IMR-90 (cell line): ENCODE data around the gene TAPT1. TPM values are rescaled to one million over a fixed set of nuclear protein-coding genes. Genes with fewer than 3 reads are reported as not detected.

Experiments
- ATAC-seq: fragments of 200-7000 bp; cut with Tn5 transposase; 2 replicates; pipeline ENCODE4 v1.9.1; 2020; ENCODE audit warnings: low read depth, mild to moderate bottlenecking, moderate library complexity
- BruUV-seq: library from RNA; stranded (reverse); fragments of 400-500 nt; replicated peaks from 2 replicates; lab custom pipeline; 2021; lab: Mats Ljungman, UMichigan
- CTCF ChIA-PET: fragments of 300-600 bp; formaldehyde crosslinking; extraction: SDS; loops from one replicate; lab custom pipeline; 2021; ENCODE audit warnings: antibody characterized with exemption; lab: Yijun Ruan, JAX
- POLR2A ChIA-PET: fragments of 300-600 bp; sonication (Branson Sonifier 250); formaldehyde crosslinking; loops from one replicate; lab custom pipeline; 2022; ENCODE audit warnings: antibody characterized with exemption; ENCODE audit not compliant: unreplicated experiment; lab: Charles Lee
- DNase-seq: peaks from one replicate; pipeline ENCODE4 v3.0.0; 2013
- H2AFZ ChIP-seq: replicated peaks from 2 replicates; pipeline ENCODE3; 2013; ENCODE audit warnings: low read length, mild to moderate bottlenecking; ENCODE audit not compliant: poor library complexity
- H2AK5ac ChIP-seq: 2 replicates; pipeline ENCODE4 v1.6.1; 2013; ENCODE audit warnings: low read depth, low read length, inconsistent platforms
- H2AK9ac ChIP-seq: replicated peaks from 2 replicates; pipeline ENCODE3; 2013; ENCODE audit warnings: mild to moderate bottlenecking, low read depth, low read length, moderate library complexity; ENCODE audit not compliant: poor library complexity
- H2BK120ac ChIP-seq: 2 replicates; pipeline ENCODE4 v1.6.1; 2013; ENCODE audit warnings: low read depth, low read length, inconsistent platforms
- H2BK15ac ChIP-seq: 3 replicates; pipeline ENCODE4 v1.6.1; 2013; ENCODE audit warnings: low read depth, low read length, inconsistent platforms
- H2BK20ac ChIP-seq: 2 replicates; pipeline ENCODE4 v1.6.1; 2013; ENCODE audit warnings: low read depth, mild to moderate bottlenecking, inconsistent platforms, low read length, moderate library complexity
- H2BK5ac ChIP-seq: 2 replicates; pipeline ENCODE4 v1.6.1; 2013; ENCODE audit warnings: mild to moderate bottlenecking, low read depth, low read length, inconsistent platforms; ENCODE audit not compliant: poor library complexity, severe bottlenecking
- H3K14ac ChIP-seq: replicated peaks from 2 replicates; pipeline ENCODE4 v1.6.1; 2013; ENCODE audit warnings: low read depth, low read length, inconsistent platforms
- H3K18ac ChIP-seq: 2 replicates; pipeline ENCODE4 v1.6.1; 2013; ENCODE audit warnings: low read depth, low read length, control low read depth
- H3K23ac ChIP-seq: 2 replicates; pipeline ENCODE4 v1.6.1; 2013; ENCODE audit warnings: low read depth, low read length, inconsistent platforms
- H3K27ac ChIP-seq: 2 replicates; pipeline ENCODE4 v1.5.1; 2013; ENCODE audit warnings: mild to moderate bottlenecking, control low read depth, low read length; ENCODE audit not compliant: insufficient read depth
- H3K27me3 ChIP-seq: 2 replicates; pipeline ENCODE4 v1.6.1; 2013; ENCODE audit warnings: low read length; ENCODE audit not compliant: control insufficient read depth, insufficient read depth
- H3K36me3 ChIP-seq: 2 replicates; pipeline ENCODE4 v1.6.1; 2013; ENCODE audit warnings: low read length, mixed read lengths; ENCODE audit not compliant: control insufficient read depth, insufficient read depth
- H3K4ac ChIP-seq: 2 replicates; pipeline ENCODE4 v1.6.1; 2013; ENCODE audit warnings: low read depth, low read length, inconsistent platforms
- H3K4me1 ChIP-seq: 2 replicates; pipeline ENCODE4 v1.6.1; 2013; ENCODE audit warnings: low read length, mixed read lengths; ENCODE audit not compliant: control insufficient read depth, insufficient read depth
- H3K4me2 ChIP-seq: 2 replicates; pipeline ENCODE4 v1.6.1; 2013; ENCODE audit warnings: low read depth, mild to moderate bottlenecking, control low read depth, low read length, moderate library complexity
- H3K4me3 ChIP-seq: 2 replicates; pipeline ENCODE4 v1.5.1; 2013; ENCODE audit warnings: low read depth, mild to moderate bottlenecking, control low read depth, low read length, moderate library complexity; ENCODE audit not compliant: insufficient read depth
- H3K56ac ChIP-seq: 2 replicates; pipeline ENCODE4 v1.6.1; 2013; ENCODE audit warnings: low read length, inconsistent platforms; ENCODE audit not compliant: insufficient read depth; ENCODE audit errors: extremely low read depth
- H3K79me1 ChIP-seq, 2 experiments: 2 replicates each; pipeline ENCODE4 v1.6.1; 2013; ENCODE audit warnings: low read length in 2 of 2, inconsistent platforms in 1 of 2, low read depth in 1 of 2
- H3K9ac ChIP-seq: 2 replicates; pipeline ENCODE4 v1.6.1; 2013; ENCODE audit warnings: low read depth, low read length, control low read depth
- H3K9me1 ChIP-seq: 2 replicates; pipeline ENCODE4 v1.6.1; 2013; ENCODE audit warnings: low read length, inconsistent platforms; ENCODE audit not compliant: insufficient read depth
- H3K9me3 ChIP-seq: 2 replicates; pipeline ENCODE4 v1.6.1; 2013; ENCODE audit warnings: low read length; ENCODE audit not compliant: control insufficient read depth, insufficient read depth
- H4K20me1 ChIP-seq: 2 replicates; pipeline ENCODE4 v1.6.1; 2013; ENCODE audit warnings: low read length, inconsistent platforms; ENCODE audit not compliant: insufficient read depth
- H4K5ac ChIP-seq: 2 replicates; pipeline ENCODE4 v1.6.1; 2013; ENCODE audit warnings: mild to moderate bottlenecking, low read depth, low read length, control low read depth
- H4K8ac ChIP-seq, 2 experiments: 2 replicates each; pipeline ENCODE4 v1.6.1; 2013; ENCODE audit warnings: low read depth in 2 of 2, low read length in 2 of 2, control low read depth in 1 of 2, inconsistent platforms in 1 of 2
- H4K91ac ChIP-seq: 2 replicates; pipeline ENCODE4 v1.6.1; 2013; ENCODE audit warnings: low read depth, low read length, inconsistent platforms; ENCODE audit not compliant: insufficient read depth
- BHLHE40 ChIP-seq: fragments of 150-350 bp; IDR thresholded peaks from 2 replicates; pipeline ENCODE4 v1.6.1; 2016; ENCODE audit warnings: mild to moderate bottlenecking, low read depth, low read length
- CEBPB ChIP-seq: IDR thresholded peaks from 2 replicates; pipeline ENCODE4 v1.6.1; 2012; ENCODE audit warnings: low read depth, low read length, improper control_type of control experiment
- CHD1 ChIP-seq: IDR thresholded peaks from 2 replicates; pipeline ENCODE4 v1.6.1; 2012; ENCODE audit warnings: low read depth, low read length, improper control_type of control experiment
- FOS ChIP-seq: fragments of 150-350 bp; IDR thresholded peaks from 2 replicates; pipeline ENCODE4 v1.6.1; 2016; ENCODE audit warnings: low read depth, low read length
- MAFK ChIP-seq: IDR thresholded peaks from 2 replicates; pipeline ENCODE4 v1.6.1; 2012; ENCODE audit warnings: low read depth, low read length, improper control_type of control experiment
- MXI1 ChIP-seq: IDR thresholded peaks from 2 replicates; pipeline ENCODE4 v1.6.1; 2012; ENCODE audit warnings: low read depth, mild to moderate bottlenecking, low read length, moderate library complexity, borderline replicate concordance
- RAD21 ChIP-seq: IDR thresholded peaks from 2 replicates; pipeline ENCODE4 v1.6.1; 2012; ENCODE audit warnings: low read length, improper control_type of control experiment
- RCOR1 ChIP-seq: IDR thresholded peaks from 2 replicates; pipeline ENCODE4 v1.6.1; 2012; ENCODE audit warnings: mild to moderate bottlenecking, low read length, improper control_type of control experiment; ENCODE audit not compliant: insufficient replicate concordance
- WGBS, 2 experiments: methylation state at CpG; one replicate each; pipeline versions ENCODE4 v1.1.5 to v1.1.7; 2013; ENCODE audit warnings: missing lambda C conversion rate in 2 of 2; ENCODE audit not compliant: insufficient read length in 1 of 2; ENCODE audit errors: extremely low coverage in 2 of 2; 5-methylcytosine and 5-hydroxymethylcytosine counted together
- dilution Hi-C: fragments of 300-500 bp; cut with HindIII; formaldehyde crosslinking; loops from one replicate; pipeline ENCODE4 v1.14.3; 2018; ENCODE audit warnings: low sequenced_read_pairs; ENCODE audit not compliant: unreplicated experiment
- in situ Hi-C: fragments of 300-500 bp; cut with MboI; formaldehyde crosslinking; loops from 3 replicates; pipeline ENCODE4 v1.14.3; 2019; ENCODE audit warnings: low sequenced_read_pairs, inconsistent platforms, mixed read lengths
- intact Hi-C: fragments of 100-400 bp; cut with micrococcal nuclease; formaldehyde crosslinking; loops from 2 replicates; pipeline ENCODE4 v1.10.0; 2022
- polyA plus RNA-seq, 3 experiments: library from polyadenylated mRNA; depleted of rRNA; stranded (reverse); fragments of >200 nt; gene quantifications; 2 replicates each; pipeline ENCODE4 v1.2.3, GENCODE V29; 2012; ENCODE audit warnings: low replicate concordance in 1 of 3
- total RNA-seq: library from RNA; depleted of rRNA; stranded (reverse); fragments of >200 nt; gene quantifications from 2 replicates; pipeline ENCODE4 v1.2.3, GENCODE V29; 2012

Gene TAPT1
- total and polyA plus RNA-seq, 2 of the 4 experiments (the other 2 are of a cell fraction): 5.6 to 12.2 TPM

- Histone ChIP-seq H3K27me3 (peaks cover 38% of the 10 kb centered on the region), H3K27ac (no peak overlapping the region), H3K23ac (no peak overlapping the region), H2BK120ac (no peak overlapping the region), H2AK5ac (no peak overlapping the region), H2BK20ac (no peak overlapping the region), H3K9me3 (no peaks in the 10 kb centered on the region), H2BK5ac (no peak overlapping the region), H3K4me1 (no peaks in the 10 kb centered on the region), H4K8ac (no peak overlapping the region), H4K5ac (no peak overlapping the region), H2BK15ac (no peak overlapping the region), H4K20me1 (no peaks in the 10 kb centered on the region), H2AK9ac (no peak overlapping the region), H3K14ac (no peak overlapping the region), H3K36me3 (no peaks in the 10 kb centered on the region), H3K9me1 (no peaks in the 10 kb centered on the region), H3K4ac (no peak overlapping the region), H3K9ac (no peak overlapping the region), H3K18ac (no peak overlapping the region), H3K56ac (no peak overlapping the region), H3K4me2 (no peak overlapping the region), H4K91ac (no peak overlapping the region), H3K4me3 (no peak overlapping the region), H3K79me1 (no peaks in the 10 kb centered on the region), H2AFZ (no peak overlapping the region)
- WGBS, 2 experiments: no CpG with 5 or more reads among the region's 4 CpGs
- ChIA-PET POLR2A (no interaction called here), CTCF (no interaction called here)
- TF ChIP-seq FOS: no peak
- TF ChIP-seq RCOR1: no peak
- no peak for TF ChIP-seq CHD1
- TF ChIP-seq BHLHE40: no peak
- no peak for TF ChIP-seq RAD21
- no peak for TF ChIP-seq MAFK
- TF ChIP-seq MXI1: no peak
- no peak for TF ChIP-seq CEBPB
- no peak for ATAC-seq
- dilution Hi-C loops (no loop called here), intact Hi-C loops (no loop called here), in situ Hi-C loops (no loop called here)
- no TSS peak for BruUV-seq
- DNase-seq: no peak
Observed at GRCh38 chr4:16122308-16122711, 104.0 kb downstream of the TAPT1 start.
